ENCODE measurements around the gene CACNA1S. TPM values are rescaled to one million over a fixed set of nuclear protein-coding genes. Genes with fewer than 3 reads are reported as not detected.

Gene CACNA1S
- total RNA-seq, 1 donor from 2014 or later, result 0.05 TPM

- no peak overlapping the region for H3K27ac Mint-ChIP-seq
Observed at GRCh38 chr1:201142849-201143725, 30.9 kb upstream of the CACNA1S start.

GRCh38 chr1:201142011-201142848, 30.0 kb upstream of the CACNA1S start:
- no peak for DNase-seq (ENCODE audit: low spot score, unreplicated experiment)
- peaks cover 34% of the 10 kb centered on the region for H3K36me3 Mint-ChIP-seq (ENCODE audit: insufficient read depth)
- H3K9me3 Mint-ChIP-seq (ENCODE audit: low read depth), result no peaks in the 10 kb centered on the region
- no peak overlapping the region for H3K4me3 Mint-ChIP-seq (ENCODE audit: low read depth)
- TF ChIP-seq CTCF (IDR thresholded peaks at IDR 0.05; ENCODE audit: unreplicated experiment), result no peak
- no peaks in the 10 kb centered on the region for H3K27me3 Mint-ChIP-seq
- peak overlapping the region; percentile 45 for H3K27ac Mint-ChIP-seq
- H3K4me1 Mint-ChIP-seq (ENCODE audit: low read depth), result no peaks in the 10 kb centered on the region

More at GRCh38 chr1:201142849-201143725, 30.9 kb upstream of the CACNA1S start:
- Mint-ChIP-seq H3K27me3 (no peaks in the 10 kb centered on the region), H3K4me1 (ENCODE audit: low read depth) (no peaks in the 10 kb centered on the region), H3K9me3 (ENCODE audit: low read depth) (no peaks in the 10 kb centered on the region), H3K36me3 (ENCODE audit: insufficient read depth) (peaks cover 40% of the 10 kb centered on the region), H3K4me3 (ENCODE audit: low read depth) (no peak overlapping the region)
- DNase-seq (ENCODE audit: low spot score, unreplicated experiment), result no peak
- TF ChIP-seq CTCF (IDR thresholded peaks at IDR 0.05; ENCODE audit: unreplicated experiment), result no peak

GRCh38 chr1:201141418-201141817, 29.2 kb upstream of the CACNA1S start:
- no peaks in the 10 kb centered on the region for H3K9me3 Mint-ChIP-seq (ENCODE audit: low read depth)
- DNase-seq (ENCODE audit: low spot score, unreplicated experiment), result no peak
- peaks cover 31% of the 10 kb centered on the region for H3K36me3 Mint-ChIP-seq (ENCODE audit: insufficient read depth)
- no peak overlapping the region for H3K27ac Mint-ChIP-seq
- no peak overlapping the region for H3K4me3 Mint-ChIP-seq (ENCODE audit: low read depth)
- TF ChIP-seq CTCF (IDR thresholded peaks at IDR 0.05; ENCODE audit: unreplicated experiment), result no peak
- no peaks in the 10 kb centered on the region for H3K27me3 Mint-ChIP-seq
- H3K4me1 Mint-ChIP-seq (ENCODE audit: low read depth), result no peaks in the 10 kb centered on the region

- Mint-ChIP-seq H3K27ac (no peak overlapping the region), H3K27me3 (no peaks in the 10 kb centered on the region), H3K4me1 (ENCODE audit: low read depth) (no peaks in the 10 kb centered on the region), H3K36me3 (ENCODE audit: insufficient read depth) (peaks cover 28% of the 10 kb centered on the region), H3K4me3 (ENCODE audit: low read depth) (no peak overlapping the region), H3K9me3 (ENCODE audit: low read depth) (no peaks in the 10 kb centered on the region)
- no peak for DNase-seq (ENCODE audit: low spot score, unreplicated experiment)
- TF ChIP-seq CTCF (IDR thresholded peaks at IDR 0.05; ENCODE audit: unreplicated experiment), result no peak
Observed at GRCh38 chr1:201140941-201141260, 28.7 kb upstream of the CACNA1S start.

GRCh38 chr1:201140235-201140940, 28.2 kb upstream of the CACNA1S start:
- DNase-seq (ENCODE audit: low spot score, unreplicated experiment), result no peak
- H3K4me1 Mint-ChIP-seq (ENCODE audit: low read depth), result no peaks in the 10 kb centered on the region
- H3K27ac Mint-ChIP-seq, result no peak overlapping the region
- no peak for TF ChIP-seq CTCF (IDR thresholded peaks at IDR 0.05; ENCODE audit: unreplicated experiment)
- H3K36me3 Mint-ChIP-seq (ENCODE audit: insufficient read depth), result peaks cover 29% of the 10 kb centered on the region
- H3K9me3 Mint-ChIP-seq (ENCODE audit: low read depth), result no peaks in the 10 kb centered on the region
- H3K4me3 Mint-ChIP-seq (ENCODE audit: low read depth), result no peak overlapping the region
- H3K27me3 Mint-ChIP-seq, result no peaks in the 10 kb centered on the region

Measured in progenitor cell of endocrine pancreas (in vitro differentiated cells).